GM23248 (cell line): ENCODE measurements around the gene CD58. TPM values are rescaled to one million over a fixed set of nuclear protein-coding genes. Genes with fewer than 3 reads are reported as not detected.
A peak's percentile ranks its signal among the peaks of the same experiment; 100 is the strongest.
"Not testable (repeated sequence)": the region's sequence is repeated elsewhere in the genome, so short reads cannot be mapped to it uniquely, and the experiment has no call there.

Experiments used
- DNase-seq: peaks from one replicate; pipeline ENCODE4 v3.0.0-alpha.2; 2015
- H2AFZ ChIP-seq: fragments of 200-600 bp; sonication (generic); 2 replicates; pipeline ENCODE4 v1.6.1; 2016; ENCODE audit warnings: antibody characterized with exemption
- H3F3A ChIP-seq: fragments of 200-600 bp; sonication (generic); 2 replicates; pipeline ENCODE4 v1.6.1; 2016; ENCODE audit warnings: mild to moderate bottlenecking, antibody characterized with exemption, mixed run types; ENCODE audit not compliant: insufficient read depth
- H3K27ac ChIP-seq: fragments of 200-600 bp; sonication (generic); 2 replicates; pipeline ENCODE4 v1.5.1; 2016; ENCODE audit warnings: mild to moderate bottlenecking
- H3K27me3 ChIP-seq: fragments of 200-600 bp; sonication (generic); replicated peaks from 2 replicates; pipeline ENCODE4 v1.6.1; 2016; ENCODE audit warnings: mild to moderate bottlenecking; ENCODE audit not compliant: insufficient read depth
- H3K36me3 ChIP-seq: fragments of 200-600 bp; sonication (generic); 2 replicates; pipeline ENCODE4 v1.6.1; 2016; ENCODE audit warnings: low read depth, mild to moderate bottlenecking
- H3K4me1 ChIP-seq: fragments of 200-600 bp; sonication (generic); 2 replicates; pipeline ENCODE4 v1.6.1; 2016; ENCODE audit warnings: mild to moderate bottlenecking; ENCODE audit not compliant: insufficient read depth
- H3K4me2 ChIP-seq: fragments of 200-600 bp; sonication (generic); one replicate; pipeline ENCODE4 v1.6.1; 2016; ENCODE audit warnings: mild to moderate bottlenecking; ENCODE audit not compliant: unreplicated experiment
- H3K4me3 ChIP-seq: fragments of 200-600 bp; sonication (generic); 2 replicates; pipeline ENCODE4 v1.5.1; 2016; ENCODE audit warnings: mild to moderate bottlenecking
- H3K79me2 ChIP-seq: fragments of 200-600 bp; sonication (generic); 2 replicates; pipeline ENCODE4 v1.6.1; 2016; ENCODE audit warnings: mild to moderate bottlenecking; ENCODE audit not compliant: insufficient read depth
- H3K9ac ChIP-seq: fragments of 200-600 bp; sonication (generic); 2 replicates; pipeline ENCODE4 v1.6.1; 2016; ENCODE audit warnings: mild to moderate bottlenecking
- H3K9me2 ChIP-seq: fragments of 200-600 bp; sonication (generic); 2 replicates; pipeline ENCODE4 v1.6.1; 2016; ENCODE audit warnings: mixed run types, mild to moderate bottlenecking, moderate library complexity; ENCODE audit not compliant: insufficient read depth
- H3K9me3 ChIP-seq: fragments of 200-600 bp; sonication (generic); one replicate; pipeline ENCODE4 v1.6.1; 2017; ENCODE audit warnings: low read depth
- H4K20me1 ChIP-seq: fragments of 200-600 bp; sonication (generic); 2 replicates; pipeline ENCODE4 v1.6.0; 2016; ENCODE audit not compliant: insufficient read depth
- EZH2 ChIP-seq: fragments of 200-600 bp; sonication (generic); IDR thresholded peaks from 2 replicates; pipeline ENCODE4 v1.6.1; 2018; ENCODE audit warnings: antibody characterized with exemption, mild to moderate bottlenecking; ENCODE audit not compliant: insufficient read depth, poor library complexity, severe bottlenecking
- EZH2phosphoT487 ChIP-seq: fragments of 200-600 bp; sonication (generic); IDR thresholded peaks from 2 replicates; pipeline ENCODE4 v1.6.1; 2018; ENCODE audit warnings: antibody characterized with exemption, moderate library complexity, mild to moderate bottlenecking, low read depth; ENCODE audit not compliant: insufficient read depth
- WGBS, 2 experiments: methylation state at CpG; one replicate each; pipeline ENCODE4 v1.1.6; 2015 to 2017; ENCODE audit warnings: low lambda C conversion rate in 2 of 2, low coverage in 1 of 2; ENCODE audit errors: missing lambda C conversion rate in 2 of 2; 5-methylcytosine and 5-hydroxymethylcytosine counted together
- in situ Hi-C: fragments of 300-500 bp; cut with MboI; formaldehyde crosslinking; loops from 2 replicates; pipeline ENCODE4 v1.15.0; 2020
- polyA plus RNA-seq: library from polyadenylated mRNA; unstranded; fragments of >200 nt; fragmentation: Nextera tagmentation; extraction: Ambion mirVana; gene quantifications from 2 replicates; pipeline ENCODE4 v1.2.1, GENCODE V29; 2016
- total RNA-seq: library from RNA; depleted of rRNA; stranded (reverse); fragments of >200 nt; shearing (Covaris generic); gene quantifications from 2 replicates; pipeline ENCODE4 v1.2.3, GENCODE V29; 2014

CD58 gene
- total and polyA plus RNA-seq, 2 experiments from 2014 or later, result 14.1 to 30.0 TPM

- H3K4me1 ChIP-seq, H3K4me2 ChIP-seq, H3K79me2 ChIP-seq, H3K9me3 ChIP-seq, H2AFZ ChIP-seq, in situ Hi-C loops, H3K27ac ChIP-seq, H3K27me3 ChIP-seq, H4K20me1 ChIP-seq, H3K4me3 ChIP-seq, H3F3A ChIP-seq, H3K9me2 ChIP-seq, H3K36me3 ChIP-seq, H3K9ac ChIP-seq, DNase-seq: not testable (repeated sequence)
- 71 to 72% methylated on average over 7 to 12 of the region's 12 CpGs for WGBS, 2 experiments
Observed at GRCh38 chr1:116608151-116608550, 37.3 kb upstream of the CD58 start.

GRCh38 chr1:116607463-116607862 lies 36.6 kb upstream of the CD58 start:
- H3K27ac ChIP-seq, in situ Hi-C loops, H3K36me3 ChIP-seq, H3K4me3 ChIP-seq, H3K4me1 ChIP-seq, H3K9ac ChIP-seq, H3K79me2 ChIP-seq, H3F3A ChIP-seq, H3K27me3 ChIP-seq, H3K4me2 ChIP-seq, H3K9me2 ChIP-seq, DNase-seq, H2AFZ ChIP-seq, H3K9me3 ChIP-seq, H4K20me1 ChIP-seq: not testable (repeated sequence)
- 33 to 42% methylated on average over 1 of the region's 1 CpG for WGBS, 2 experiments

- in situ Hi-C loops, H3K79me2 ChIP-seq, H3K27ac ChIP-seq, DNase-seq, H3K9me3 ChIP-seq, H3K4me2 ChIP-seq, H3K4me1 ChIP-seq, H3K9me2 ChIP-seq, H4K20me1 ChIP-seq, H3K27me3 ChIP-seq, H3K36me3 ChIP-seq, H3K4me3 ChIP-seq, H2AFZ ChIP-seq, H3F3A ChIP-seq, H3K9ac ChIP-seq: not testable (repeated sequence)
- WGBS, 2 experiments, result 86 to 96% methylated on average over 8 of the region's 8 CpGs
Observed at GRCh38 chr1:116606067-116606466, 35.2 kb upstream of the CD58 start.

- Histone ChIP-seq H3K27me3 (no peaks in the 10 kb centered on the region), H3K4me2 (no peak overlapping the region), H3K27ac (no peak overlapping the region), H3F3A (no peaks in the 10 kb centered on the region), H4K20me1 (no peaks in the 10 kb centered on the region), H3K9me3 (no peaks in the 10 kb centered on the region), H3K4me1 (no peaks in the 10 kb centered on the region), H3K9ac (no peak overlapping the region), H3K79me2 (no peaks in the 10 kb centered on the region), H3K4me3 (no peak overlapping the region), H2AFZ (no peak overlapping the region), H3K9me2 (no peaks in the 10 kb centered on the region), H3K36me3 (no peaks in the 10 kb centered on the region)
- 33 to 50% methylated on average over 1 of the region's 1 CpG for WGBS, 2 experiments
- no peak for TF ChIP-seq EZH2
- no peak for TF ChIP-seq EZH2phosphoT487
- in situ Hi-C loops, result no loop called here
- DNase-seq, result peak; percentile 12
Observed at GRCh38 chr1:116605315-116605714, 34.5 kb upstream of the CD58 start.

- H4K20me1 ChIP-seq, DNase-seq, H3K79me2 ChIP-seq, H3K4me2 ChIP-seq, H3K9ac ChIP-seq, H3K27me3 ChIP-seq, in situ Hi-C loops, H3K4me1 ChIP-seq, H3F3A ChIP-seq, H3K27ac ChIP-seq, H3K4me3 ChIP-seq, H2AFZ ChIP-seq, H3K9me2 ChIP-seq, H3K9me3 ChIP-seq, H3K36me3 ChIP-seq: not testable (repeated sequence)
- WGBS, 2 experiments, result 49 to 58% methylated on average over 6 of the region's 6 CpGs
Observed at GRCh38 chr1:116604408-116604807, 33.6 kb upstream of the CD58 start.

GRCh38 chr1:116603646-116604045 lies 32.8 kb upstream of the CD58 start:
- H3K9me2 ChIP-seq, H3F3A ChIP-seq, H3K79me2 ChIP-seq, H3K27me3 ChIP-seq, H3K4me2 ChIP-seq, H3K36me3 ChIP-seq, DNase-seq, H4K20me1 ChIP-seq, H3K4me3 ChIP-seq, H3K27ac ChIP-seq, H3K4me1 ChIP-seq, H3K9ac ChIP-seq, in situ Hi-C loops, H3K9me3 ChIP-seq, H2AFZ ChIP-seq: not testable (repeated sequence)
- WGBS, 2 experiments, result 79 to 81% methylated on average over 21 of the region's 21 CpGs

GRCh38 chr1:116599369-116599768 lies 28.5 kb upstream of the CD58 start:
- H3K27me3 ChIP-seq, H3K9ac ChIP-seq, H3K9me3 ChIP-seq, H4K20me1 ChIP-seq, H3K9me2 ChIP-seq, DNase-seq, H2AFZ ChIP-seq, H3K4me2 ChIP-seq, H3K36me3 ChIP-seq, H3F3A ChIP-seq, H3K4me3 ChIP-seq, H3K79me2 ChIP-seq, H3K4me1 ChIP-seq, H3K27ac ChIP-seq: not testable (repeated sequence)
- in situ Hi-C loops, result loop anchor here (25.0 kb wide), 1 partner anchor 463 kb away; the partner anchor contains the start of gene TTF2
- WGBS, 2 experiments, result 40 to 47% methylated on average over 2 of the region's 2 CpGs
